HL-60/S4 treated with phorbol 12-myristate 13-acetate at 8.2 ng/mL for 4 days and 3 days (cell line): Measurements from ENCODE around the gene OR7G1.
"Not testable (repeated sequence)": the region's sequence is repeated elsewhere in the genome, so short reads cannot be mapped to it uniquely, and the experiment has no call there.

Experiments
- in situ Hi-C: fragments of 300-500 bp; cut with MboI; formaldehyde crosslinking; loops from 2 replicates; pipeline ENCODE4 v1.15.0; 2022; ENCODE audit warnings: low sequenced_read_pairs

OR7G1 gene

DNA sequence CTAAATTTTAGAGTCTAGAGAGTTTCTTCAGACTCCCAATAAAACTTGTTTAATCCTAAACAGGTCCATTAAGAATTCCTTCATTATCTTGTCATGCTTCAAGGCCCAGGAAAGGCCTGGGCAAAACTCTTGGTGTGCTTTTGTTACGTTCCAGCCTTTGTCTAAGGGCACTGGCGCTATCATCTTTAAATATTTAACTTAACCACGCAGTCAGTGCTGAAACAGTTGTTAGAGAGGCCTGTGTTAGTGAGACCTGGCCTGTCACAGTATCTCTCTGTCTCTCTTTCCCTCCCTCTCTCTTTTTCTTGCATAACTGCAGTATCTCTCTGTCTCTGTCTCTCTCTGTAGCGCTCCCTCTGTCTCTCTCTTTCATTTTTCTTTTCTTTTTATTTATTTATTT is 36.9 kb downstream of the OR7G1 start:
- in situ Hi-C loops = loop anchor here (25.0 kb wide), 1 partner anchor 466 kb away; the partner anchor contains the start of gene ADAMTS10

GRCh38 chr19:9076901-9077300 is 38.7 kb downstream of the OR7G1 start:
- in situ Hi-C loops = loop anchor here (25.0 kb wide), 1 partner anchor 465 kb away; the partner anchor contains the start of gene ADAMTS10

DNA sequence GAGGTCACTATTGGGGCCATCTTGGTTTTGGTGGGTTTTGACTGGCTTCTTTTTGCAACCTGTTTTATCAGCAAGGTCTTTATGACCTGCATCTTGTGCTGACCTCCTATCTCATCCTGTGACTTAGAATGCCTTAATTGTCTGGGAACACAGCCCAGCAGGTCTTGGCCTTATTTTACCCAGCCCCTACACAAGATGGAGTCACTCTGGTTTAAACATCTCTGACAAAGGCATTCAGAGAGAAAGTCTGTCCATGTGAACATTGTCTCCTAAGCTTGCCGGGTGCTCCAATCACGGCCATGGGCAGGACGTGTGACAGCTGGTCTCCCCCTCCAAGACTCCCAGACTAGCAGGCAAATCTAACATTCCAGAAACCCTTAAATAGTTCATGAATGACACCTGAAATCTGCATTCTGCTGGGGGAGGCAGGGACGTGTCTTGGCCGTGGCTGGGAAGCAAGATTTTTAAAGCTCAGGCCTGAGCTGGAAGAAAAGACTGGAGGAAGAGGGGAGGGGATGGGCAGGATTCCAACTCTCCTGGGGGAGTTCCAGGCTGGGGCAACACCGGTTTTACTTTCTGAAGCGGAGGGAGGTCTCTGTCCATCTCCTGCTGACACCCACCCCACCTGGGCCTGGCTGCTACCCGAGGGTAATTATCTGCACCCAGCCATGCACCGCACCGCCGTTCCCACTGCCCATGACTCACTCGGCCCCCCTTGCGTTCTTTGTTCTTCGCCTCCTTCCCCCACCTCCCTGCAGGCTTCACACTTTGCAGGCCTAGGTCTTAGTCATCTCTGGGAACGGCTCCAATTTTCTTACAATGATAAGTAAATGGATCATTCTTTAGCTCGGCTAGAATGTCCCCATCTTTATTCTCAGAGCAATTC is 40.3 kb downstream of the OR7G1 start:
- in situ Hi-C loops = loop anchor here (25.0 kb wide), 1 partner anchor 463 kb away; the partner anchor contains the start of gene ADAMTS10

GRCh38 chr19:9073806-9074205 is 41.8 kb downstream of the OR7G1 start:
- in situ Hi-C loops = no loop called here

DNA sequence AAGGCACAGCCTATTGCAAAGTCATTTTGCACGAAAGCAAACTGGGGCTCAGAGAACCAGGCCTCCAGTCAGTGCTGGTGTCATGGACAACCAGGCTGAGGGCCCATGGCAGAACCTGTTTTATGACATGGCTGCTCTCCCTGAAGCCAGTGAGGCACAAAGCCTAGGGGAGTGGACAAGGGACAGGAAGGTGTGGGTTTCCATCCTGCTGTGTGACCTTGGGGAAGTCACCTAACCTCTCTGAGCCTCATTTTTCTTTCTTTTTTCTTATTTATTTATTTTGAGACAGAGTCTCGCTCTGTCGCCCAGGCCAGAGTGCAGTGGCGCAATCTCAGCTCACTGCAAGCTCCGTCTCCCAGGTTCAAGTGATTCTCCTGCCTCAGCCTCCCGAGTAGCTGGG is 43.8 kb downstream of the OR7G1 start:
- in situ Hi-C loops = not testable (repeated sequence)

DNA sequence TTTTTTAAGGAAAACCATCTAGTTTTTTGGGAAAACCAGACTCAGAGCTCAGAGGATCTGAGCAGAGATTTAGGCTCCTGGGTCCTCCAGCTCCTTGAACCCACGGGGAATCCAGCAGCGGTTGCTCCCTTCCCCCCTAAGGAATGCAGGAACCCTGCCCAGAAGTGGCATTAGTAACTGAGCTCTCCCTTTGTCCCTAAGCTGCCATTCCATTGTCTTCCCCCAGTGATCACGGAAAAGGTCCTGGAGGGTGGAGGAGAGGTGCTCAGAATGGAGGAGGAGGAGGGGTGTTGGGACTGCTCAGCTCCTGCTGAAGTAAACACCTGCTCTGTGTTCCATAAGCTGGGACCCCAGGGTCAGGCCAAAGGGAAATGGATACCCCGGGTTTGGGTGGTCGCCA is 45.5 kb downstream of the OR7G1 start:
- in situ Hi-C loops = no loop called here

DNA sequence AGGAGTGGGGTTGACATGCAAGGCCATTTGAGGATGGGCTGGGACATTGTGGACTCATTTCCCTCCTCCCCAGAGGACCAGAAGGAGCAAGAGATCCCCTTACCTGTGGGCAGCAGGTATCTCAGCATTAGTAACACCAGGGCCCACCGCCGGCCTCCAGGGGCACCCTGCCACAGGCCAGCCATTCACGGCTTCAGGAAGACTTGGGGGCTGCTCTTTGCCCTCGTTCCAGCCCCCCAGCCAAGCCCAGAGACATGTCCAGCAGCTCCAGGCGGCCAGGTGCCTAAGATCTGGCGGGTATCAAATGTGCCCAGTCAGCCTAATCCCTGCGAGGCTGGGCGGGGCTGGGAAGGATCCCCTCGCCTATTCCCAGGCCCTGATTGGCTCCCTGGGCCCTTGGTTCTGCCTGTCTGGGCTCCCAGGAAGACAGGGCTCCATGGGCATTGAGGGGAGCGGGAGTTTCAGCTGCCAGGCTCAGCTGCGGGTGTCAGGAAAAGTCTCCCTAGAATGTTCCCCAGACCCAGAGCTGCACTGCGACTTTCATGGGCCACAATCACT is 50.0 kb downstream of the OR7G1 start:
- in situ Hi-C loops = no loop called here
